HG02571 (cell line): ENCODE measurements around the gene FARP1.
"Not testable (repeated sequence)": the region's sequence is repeated elsewhere in the genome, so short reads cannot be mapped to it uniquely, and the experiment has no call there.

Experiments
- ATAC-seq: cut with Tn5 transposase; IDR thresholded peaks from one replicate; pipeline ENCODE4 v1.9.1; 2021; ENCODE audit warnings: mild to moderate bottlenecking, moderate library complexity; ENCODE audit not compliant: unreplicated experiment

Gene FARP1

DNA sequence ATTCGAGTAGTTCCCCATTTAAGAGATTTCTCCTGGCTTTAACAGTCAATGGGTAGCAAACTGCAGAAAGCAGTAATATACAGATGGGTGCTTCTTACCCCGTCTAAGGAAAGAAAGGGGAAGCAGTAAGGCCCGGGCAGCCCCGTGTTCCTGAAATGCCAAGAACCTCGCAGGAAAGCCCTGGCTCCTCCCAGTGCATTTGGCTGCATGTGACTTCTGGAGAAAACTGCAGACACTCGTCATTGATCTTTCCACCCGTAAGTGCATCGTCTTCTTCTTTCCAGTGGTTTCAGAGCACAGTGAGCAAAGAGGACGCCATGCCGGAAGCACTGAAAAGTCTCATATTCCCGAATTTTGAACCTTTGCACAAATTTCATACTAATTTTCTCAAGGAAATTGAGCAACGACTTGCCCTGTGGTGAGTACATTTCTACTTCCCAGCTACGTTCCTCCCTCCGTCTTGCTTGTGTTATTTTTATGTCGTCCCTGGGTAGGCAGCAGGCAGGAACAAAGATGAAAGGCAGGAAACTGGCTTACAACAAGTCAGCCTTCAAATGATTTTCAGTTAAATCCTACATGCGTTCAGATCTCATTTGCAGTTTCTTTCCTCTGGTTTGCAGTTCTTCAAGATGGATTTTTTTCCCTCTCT lies 268.8 kb downstream of the FARP1 start:
- ATAC-seq = no peak

DNA sequence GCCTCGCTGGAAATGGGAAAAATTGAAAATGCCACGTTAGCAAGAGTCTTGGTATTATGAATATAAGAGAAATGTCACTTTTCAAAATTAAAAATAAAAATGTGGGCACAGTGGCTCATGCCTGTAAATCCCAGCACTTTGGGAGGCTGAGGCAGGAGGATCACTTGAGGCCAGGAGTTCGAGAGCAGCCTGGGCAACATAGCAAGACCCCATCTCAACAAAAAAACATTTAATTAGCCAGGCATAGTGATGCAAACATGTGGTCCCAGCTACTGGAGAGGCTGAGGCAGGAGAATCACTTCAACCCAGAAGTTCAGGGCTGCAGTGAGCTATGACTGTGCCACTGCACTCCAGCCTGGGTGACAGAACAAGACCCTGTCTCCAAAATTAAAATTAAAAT lies 270.4 kb downstream of the FARP1 start:
- ATAC-seq = not testable (repeated sequence)

DNA sequence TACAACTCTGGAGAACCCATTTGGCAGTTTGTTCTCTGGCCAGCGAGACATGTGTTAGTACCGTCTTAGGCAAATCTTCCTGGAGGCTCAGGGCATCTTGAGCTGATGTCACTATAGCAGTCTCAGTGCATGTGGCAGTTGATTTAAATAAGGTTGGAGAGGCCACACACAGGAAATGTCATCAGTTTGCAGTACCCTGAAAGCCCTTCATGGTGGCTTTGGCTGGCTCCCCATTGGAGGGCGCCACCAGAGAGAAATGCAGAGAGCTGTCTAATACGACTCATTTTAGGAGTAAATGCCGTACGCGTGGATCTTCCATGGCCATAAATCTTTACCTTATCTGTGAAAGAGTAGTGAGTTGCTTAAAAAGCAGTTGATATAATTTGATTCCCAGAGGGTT lies 270.9 kb downstream of the FARP1 start:
- ATAC-seq = no peak

DNA sequence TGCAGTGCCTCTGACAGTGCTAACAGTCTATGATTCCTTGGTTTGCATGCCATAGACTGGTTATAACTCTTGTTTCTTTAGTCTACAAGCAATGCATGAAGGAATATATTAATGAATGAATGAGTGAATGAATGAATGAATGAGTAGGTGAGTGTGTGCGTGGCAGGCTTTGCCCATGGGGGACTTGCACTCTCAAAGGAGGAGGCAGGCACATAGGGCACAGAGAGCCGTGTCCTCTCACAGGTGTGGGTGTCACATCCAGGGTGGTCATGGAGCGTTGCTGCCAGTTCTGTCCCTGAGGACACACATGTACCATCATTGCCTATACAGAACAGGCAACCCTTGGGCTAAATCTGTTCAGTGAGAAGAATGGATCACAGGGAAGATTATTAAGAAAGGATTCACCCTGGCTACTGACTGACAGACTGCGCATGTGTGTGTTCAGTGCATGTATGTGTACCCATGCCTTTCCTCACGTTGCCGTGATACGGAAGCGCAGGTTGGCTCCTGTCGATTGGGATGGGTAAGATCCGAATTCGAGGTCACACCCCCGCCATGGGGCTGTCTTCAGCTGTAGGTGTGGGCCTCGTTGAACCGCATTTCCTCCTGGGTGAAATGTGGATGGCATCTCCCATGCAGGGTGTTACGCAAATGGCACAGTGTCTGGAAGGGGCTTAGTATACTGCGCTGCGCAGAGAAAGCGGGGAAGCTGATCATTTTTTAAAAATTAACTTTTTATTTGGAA lies 272.6 kb downstream of the FARP1 start:
- ATAC-seq = no peak

DNA sequence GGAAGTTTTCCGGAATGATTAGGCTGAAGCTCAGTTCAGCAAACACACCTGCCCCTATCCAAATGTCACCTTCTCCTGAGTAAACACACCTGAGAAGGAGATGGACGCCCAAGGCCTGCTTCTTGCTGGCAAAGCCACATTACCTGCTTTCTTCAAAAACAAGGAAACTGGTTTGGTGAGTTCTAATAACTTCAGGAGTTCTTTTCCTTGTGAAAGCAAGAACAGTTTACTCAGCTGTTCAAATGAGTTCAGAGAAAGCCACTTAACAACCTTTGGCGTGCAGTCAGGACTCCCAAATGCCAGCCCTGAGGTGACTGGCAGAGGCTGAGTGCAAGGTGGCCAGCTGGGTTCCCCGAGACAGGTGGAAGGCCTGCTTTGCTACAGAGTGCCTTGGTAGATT lies 273.5 kb downstream of the FARP1 start:
- ATAC-seq = no peak

DNA sequence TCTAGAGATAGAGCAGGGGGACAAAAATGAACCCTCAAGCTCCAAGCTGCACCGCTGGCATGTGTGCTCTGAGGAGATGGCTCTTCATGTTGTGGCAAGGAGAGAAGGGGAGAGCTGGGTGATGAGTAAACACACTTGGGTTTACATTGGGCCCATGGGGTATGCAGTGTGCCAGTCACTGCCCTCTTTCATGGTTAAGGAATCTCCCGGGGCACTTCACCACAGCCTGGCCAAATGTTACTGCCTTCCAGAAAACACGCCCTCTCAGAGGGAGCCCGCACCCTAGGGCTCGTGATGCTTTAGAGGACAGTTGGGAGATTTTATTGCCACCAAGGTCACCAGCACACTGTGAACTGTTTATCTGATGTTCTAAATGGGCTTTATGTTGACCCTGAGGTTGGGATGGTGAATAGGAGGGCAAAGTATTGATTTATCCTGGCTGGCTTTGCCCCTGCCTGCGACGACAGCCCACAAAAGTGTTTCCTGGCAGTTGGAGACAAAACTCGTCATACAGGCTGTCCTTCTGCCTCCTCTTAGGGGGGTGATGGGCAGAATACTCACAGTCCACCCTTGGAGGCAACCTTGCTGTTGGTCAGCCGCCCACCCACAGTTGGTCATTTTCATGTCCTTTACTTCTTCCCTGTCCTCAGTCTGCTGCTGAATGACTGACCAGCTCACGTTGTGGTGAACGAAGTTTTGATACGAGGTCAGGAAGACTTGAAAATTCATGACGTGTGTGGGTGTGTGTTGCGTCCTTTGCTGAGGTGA lies 277.1 kb downstream of the FARP1 start:
- no peak for ATAC-seq

DNA sequence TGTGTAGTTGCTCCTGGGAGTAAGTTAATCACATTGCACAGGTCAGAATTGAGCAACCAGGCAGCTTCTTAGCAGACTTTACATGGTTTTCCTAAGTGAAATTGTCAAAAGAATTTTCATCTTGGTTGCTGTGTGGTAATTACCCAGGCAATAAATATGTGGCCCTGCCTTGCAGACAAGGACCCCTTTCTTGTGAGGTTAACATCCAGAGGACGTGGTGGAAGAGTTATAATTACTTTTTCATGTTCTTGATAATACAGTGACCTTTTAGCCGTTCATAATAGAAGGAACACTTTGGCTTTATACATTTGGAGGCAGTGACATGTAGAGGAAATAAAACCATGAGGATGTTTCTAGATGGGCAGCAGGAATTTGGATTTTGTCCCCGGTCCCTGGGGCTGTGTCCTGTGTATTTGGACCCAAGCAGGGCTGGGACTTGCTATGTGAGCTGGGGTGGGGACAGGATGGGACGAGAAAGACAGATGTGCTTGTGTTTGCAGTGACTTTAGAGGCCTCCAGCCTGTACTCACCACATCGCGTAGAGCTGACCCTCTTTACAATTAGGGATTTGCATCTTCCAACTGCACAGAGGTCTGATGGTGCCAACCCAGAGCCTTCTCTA lies 277.8 kb downstream of the FARP1 start:
- ATAC-seq = no peak

DNA sequence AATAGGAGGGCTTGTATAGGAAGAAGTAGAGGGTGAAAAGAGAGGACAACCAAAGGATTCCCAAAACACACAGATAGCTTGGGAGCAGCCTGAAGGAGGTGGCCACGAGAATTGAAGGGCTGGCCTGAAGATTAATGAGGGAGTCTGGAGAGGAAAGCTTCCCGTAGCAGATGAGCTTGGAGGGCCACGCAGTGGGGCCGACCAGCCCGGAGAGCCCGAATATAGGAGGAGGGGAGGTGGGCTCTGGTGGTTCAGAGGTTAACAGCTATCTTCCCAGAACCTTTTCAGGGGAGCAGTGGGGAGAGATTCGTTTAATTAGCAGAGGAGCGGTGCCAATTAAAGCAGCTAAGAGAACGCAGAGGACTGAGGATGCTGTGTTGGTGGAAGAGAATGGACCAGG lies 279.2 kb downstream of the FARP1 start:
- ATAC-seq = no peak

DNA sequence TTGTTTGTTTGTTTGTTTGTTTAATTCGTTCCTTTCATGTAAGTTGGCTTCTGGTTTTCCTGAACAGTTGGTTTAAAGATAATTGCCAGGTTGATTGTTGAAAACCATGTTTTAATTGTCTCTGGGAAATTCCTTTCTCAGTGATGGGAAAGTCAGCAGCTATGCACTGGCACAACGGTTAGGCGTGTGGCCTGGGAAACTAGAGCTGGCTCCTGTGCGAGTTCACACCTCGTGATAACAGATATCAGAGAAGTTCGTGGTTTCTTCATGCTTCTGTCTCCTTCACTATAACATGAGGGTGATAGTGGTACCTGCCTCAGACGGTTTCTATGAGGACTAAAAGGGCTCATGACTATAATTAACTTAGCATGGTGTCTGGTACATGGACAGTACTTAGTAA lies 280.5 kb downstream of the FARP1 start:
- ATAC-seq = no peak

DNA sequence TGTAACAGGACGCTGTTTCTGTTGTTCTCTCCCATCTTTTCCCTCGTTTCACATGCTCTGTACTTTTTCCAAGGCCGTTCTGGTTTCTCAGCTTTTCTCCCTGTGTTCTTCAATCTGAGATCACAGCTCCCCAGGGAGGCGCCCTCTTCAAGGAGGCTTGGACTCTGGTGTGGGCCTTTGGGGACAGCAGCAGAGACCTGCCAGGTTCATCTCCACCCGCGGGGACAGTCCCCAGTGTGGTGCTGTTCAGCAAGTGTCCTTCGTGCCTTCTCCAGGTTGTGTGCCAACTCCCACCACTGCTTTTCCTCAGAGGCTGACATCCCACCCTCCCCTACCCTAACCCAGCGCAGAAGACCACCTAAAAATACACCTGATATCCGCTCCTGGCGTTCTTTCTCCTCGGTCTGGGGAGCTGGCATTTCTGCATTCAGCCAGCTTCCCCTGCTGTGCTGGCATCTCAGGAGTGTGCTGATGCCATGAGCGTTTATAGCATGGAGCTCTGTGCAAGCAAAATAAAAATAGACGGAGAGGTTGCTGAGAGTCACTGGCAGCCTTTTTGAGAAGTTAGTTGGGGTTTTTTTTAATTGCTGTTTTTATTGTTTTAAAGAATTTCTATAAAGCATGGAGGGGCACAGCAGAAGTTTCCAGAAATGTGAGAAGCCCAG lies 284.6 kb downstream of the FARP1 start:
- ATAC-seq = no peak

DNA sequence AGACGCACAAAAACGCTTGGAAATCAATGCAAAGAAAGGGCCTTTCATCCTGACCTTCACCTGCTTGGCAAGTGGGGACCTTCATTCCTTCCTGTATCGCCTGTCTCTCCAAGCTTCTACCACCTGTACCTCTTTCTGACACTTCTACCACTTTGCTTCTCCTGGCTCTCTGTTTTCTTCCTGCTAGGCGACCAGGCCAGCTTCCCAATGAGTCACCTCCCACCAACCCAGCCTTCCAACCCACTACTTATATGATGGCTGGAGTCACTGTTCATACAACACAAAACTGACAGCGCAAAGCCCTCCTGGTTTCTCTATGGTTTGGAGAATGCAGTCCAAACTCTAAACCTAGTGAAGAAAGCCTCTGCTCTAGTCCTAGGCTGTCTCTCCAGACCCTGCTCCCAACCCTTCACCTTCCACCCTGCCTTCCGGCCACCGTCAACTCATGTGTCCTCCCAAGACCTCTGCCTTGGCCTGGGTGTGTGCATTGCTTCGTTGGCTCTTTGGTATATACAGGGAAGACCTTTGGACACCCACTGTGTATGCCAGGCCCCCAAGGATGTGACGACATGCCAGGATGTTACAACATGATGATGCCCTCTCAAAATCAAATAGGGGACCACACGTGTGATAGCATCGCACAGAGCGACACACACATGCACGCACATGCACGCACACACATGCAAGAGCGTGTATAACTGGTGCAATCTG lies 285.5 kb downstream of the FARP1 start:
- ATAC-seq = no peak

DNA sequence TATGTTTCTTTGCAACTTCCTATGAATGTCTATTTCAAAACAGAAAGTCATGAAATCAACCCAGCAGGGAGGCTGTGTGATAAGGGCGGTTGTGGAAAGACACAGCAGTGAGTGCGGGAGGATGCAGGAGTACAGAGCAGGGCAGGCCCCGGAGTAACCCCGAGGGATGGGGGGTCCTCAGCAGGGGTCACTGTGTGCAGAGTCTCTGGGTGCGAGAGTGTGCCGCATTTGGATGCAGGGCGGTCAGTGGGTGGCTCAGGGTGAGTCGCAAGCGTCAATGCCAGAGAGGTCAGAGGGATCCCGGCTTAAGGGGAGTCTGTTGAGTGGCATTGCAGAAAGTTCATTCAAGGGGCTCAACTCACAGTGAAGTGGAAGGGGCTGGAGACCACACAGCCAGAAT lies 286.2 kb downstream of the FARP1 start:
- ATAC-seq = no peak

DNA sequence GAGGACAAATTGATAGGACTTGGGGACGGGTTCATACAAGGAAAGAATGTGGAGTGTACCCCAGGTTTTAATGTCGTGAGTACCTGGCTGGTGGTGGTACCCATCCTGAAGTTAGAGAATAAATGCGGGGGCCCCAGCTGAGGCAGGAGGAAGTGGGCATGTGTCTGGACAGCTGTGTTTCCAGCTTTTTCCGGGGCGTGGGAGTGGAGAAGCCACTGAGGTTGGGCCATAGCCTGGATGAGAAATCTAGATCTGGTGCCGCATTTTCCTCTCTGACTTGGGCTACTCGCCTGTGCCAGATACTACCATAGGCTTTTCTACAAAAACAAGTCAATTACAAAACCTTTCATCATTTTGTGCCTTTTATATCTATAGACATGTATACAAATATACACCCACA lies 286.6 kb downstream of the FARP1 start:
- no peak for ATAC-seq

DNA sequence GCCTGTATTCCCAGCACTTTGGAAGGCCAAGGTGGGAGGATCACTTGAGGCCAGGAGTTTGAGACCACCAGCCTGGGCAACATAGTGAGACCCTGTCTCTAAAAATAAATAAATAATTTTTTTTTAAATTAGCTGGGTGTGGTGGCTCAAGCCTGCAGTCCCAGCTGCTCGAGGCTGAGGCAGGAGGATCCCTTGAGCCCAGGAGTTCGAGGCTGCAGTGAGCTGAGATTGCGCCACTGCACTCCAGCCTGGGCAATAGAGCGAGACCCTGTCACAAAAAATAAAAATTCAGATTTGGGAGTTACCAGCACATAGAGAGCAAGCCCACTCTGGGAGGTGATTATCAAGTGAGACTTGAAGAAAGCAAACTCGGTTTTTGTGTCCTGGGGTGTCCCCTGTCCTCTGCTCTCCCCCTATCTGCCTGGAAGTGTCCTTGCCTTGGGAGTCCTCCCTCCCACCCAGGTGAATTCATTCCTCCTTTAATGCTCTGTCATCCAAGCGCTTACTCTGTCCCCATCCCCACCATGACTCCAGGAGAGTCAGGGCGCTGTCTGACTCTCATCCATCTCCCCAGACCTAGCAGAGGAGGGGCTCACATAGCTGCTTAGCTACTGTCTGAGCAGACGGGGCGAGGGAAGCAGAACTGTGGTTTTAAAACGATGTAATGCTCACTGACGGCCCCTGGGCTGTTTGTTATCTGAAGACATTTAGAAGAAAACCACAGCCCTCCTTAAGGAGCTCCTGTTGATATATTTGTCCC lies 287.3 kb downstream of the FARP1 start:
- ATAC-seq = no peak

DNA sequence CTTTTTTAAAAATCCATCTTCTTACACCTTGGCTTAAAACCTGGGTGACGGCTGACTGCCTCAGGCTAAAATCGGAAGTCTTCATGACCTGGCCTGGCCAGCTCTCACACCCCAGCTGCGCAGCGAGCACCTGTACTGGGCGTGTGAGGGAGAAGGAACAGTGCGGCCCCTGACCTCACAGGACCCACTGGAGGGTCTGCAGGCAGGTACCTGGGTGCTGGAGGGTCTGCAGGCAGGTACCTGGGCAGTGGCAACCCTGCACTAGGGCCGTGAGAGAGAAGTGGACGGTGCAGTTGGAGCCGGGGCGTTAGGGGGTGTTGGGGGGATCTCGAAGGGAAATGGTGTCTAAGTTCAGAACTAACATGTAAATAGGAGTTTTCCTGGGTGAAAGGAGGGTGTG lies 289.7 kb downstream of the FARP1 start:
- ATAC-seq = no peak

DNA sequence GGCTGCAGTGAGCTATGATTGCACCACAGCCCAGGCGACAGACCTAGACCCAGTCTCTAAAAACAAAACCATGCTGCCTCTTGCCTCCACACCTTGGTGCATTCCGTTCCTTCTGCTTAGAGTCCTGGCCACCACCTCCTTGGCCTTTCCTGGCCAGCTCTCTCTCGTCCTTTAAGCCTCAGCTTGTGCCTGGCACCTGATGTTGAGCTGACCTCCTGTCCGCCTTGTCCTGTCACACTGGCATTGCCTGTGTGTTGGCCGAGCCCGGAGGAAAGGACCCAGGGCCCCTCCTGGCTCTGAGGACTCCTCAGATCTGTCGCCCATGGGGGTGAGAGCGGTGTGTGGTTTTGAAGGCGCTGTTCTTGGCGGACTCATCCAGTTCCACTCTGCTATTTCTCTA lies 290.8 kb downstream of the FARP1 start:
- ATAC-seq = no peak

DNA sequence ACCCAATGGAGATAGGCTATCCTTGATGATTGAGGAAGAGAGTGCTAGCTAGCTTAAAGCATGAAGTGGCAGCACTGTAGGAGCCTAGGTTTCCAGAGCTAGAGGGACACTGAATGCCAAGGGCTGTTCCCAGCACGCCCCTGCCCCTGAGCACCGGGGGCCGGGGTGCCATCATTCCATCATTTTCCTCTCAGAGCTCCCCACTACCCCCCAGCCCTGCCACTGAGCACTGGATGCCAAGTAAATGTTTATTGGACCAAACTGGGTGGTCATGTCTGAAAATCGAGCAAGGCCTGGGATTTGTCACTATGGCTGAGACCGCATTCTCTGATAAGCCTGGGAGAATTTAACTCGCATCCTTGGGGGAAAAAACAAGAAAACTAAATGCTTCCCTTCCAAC lies 291.2 kb downstream of the FARP1 start:
- no peak for ATAC-seq

DNA sequence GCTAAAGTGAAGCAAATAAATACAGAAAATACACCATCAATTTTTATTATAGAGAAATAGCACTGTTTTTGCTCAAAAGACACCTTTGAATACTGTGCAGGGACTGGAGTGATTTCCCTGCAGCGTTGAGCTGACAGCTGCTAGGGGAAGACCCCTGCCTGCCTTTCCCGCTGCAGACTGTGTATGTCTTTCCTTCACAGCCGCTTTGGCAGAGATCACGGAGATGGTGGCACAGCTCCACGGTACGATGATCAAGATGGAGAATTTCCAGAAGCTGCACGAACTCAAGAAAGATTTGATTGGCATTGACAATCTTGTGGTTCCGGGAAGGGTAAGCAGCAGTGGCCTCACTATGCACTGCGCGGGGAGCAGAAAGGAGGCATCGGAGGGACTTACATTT lies 292.5 kb downstream of the FARP1 start:
- no peak for ATAC-seq

DNA sequence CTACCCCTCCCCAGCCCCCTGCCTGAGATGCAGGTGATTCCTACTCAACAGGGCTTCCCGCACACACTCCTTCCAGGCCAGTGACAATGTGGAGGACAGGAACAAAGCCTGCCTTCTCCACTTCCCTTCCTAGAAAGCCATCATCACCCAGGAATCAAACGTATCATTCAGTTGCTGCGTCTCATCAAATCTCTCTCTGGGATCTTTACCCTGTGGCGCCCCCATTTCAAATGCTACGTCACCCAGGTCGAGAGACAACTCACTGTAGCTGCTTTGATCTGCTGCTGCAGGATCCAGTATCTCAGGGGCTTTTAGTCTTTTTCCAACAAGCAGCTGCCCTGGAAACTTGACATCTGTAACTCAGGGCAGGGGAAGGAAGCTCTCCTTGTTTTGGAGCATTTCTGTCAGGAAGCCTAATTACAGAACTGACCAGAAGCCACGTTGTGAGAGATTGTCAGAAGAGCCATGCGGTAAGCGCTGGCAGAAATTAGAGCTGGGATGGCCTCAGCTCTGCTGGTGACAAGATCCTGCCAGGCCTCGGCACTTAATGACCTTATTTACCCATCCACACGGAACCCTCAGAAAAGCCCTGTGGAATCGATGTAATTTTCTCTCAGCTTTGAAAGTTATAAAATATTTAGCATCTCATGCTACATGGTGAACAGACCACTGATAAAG lies 293.5 kb downstream of the FARP1 start:
- no peak for ATAC-seq
